ENCODE measurements around the gene KDM2A. TPM values are rescaled to one million over a fixed set of nuclear protein-coding genes. Genes with fewer than 3 reads are reported as not detected.

KDM2A gene
- total and polyA plus RNA-seq, 2 donors (not counting 1 experiment from before 2014, with no cell fraction given), result 132 to 229 TPM

- no CpG with 5 or more reads among the region's 2 CpGs for WGBS (ENCODE audit: insufficient coverage)
- CTCF ChIA-PET, result interaction anchor here (1.7 to 3.0 kb wide), 2 partner anchors 10 to 76 kb away, joined by 5 to 13 read pairs; no protein-coding TSS in a partner anchor
- no peaks in the 10 kb centered on the region for H3K9me3 Mint-ChIP-seq (ENCODE audit: insufficient read depth)
These were observed 39.2 kb downstream of the KDM2A start for GRCh38 chr11:67158221-67158620.

GRCh38 chr11:67160045-67160444 lies 41.0 kb downstream of the KDM2A start:
- ATAC-seq (ENCODE audit: low read depth) (no peak), DNase-seq (no peak)
- POLR2A ChIA-PET, result no interaction called here
- TF ChIP-seq EZH2 (IDR thresholded peaks at IDR 0.05; ENCODE audit: borderline replicate concordance, insufficient read depth, low read depth, low read length, poor library complexity, severe bottlenecking), result no peak
- no peak for TF ChIP-seq CTCF (IDR thresholded peaks at IDR 0.05)
- intact Hi-C loops (cut with micrococcal nuclease), result no loop called here
- Histone ChIP-seq H4K20me1 (ENCODE audit: control insufficient read depth, insufficient read depth, low read length, poor library complexity, severe bottlenecking) (peaks cover 45% of the 10 kb centered on the region), H3K27ac (ENCODE audit: low read length in 2 of 2) (no peak overlapping the region), H3K4me3 (ENCODE audit: control extremely low read depth in 1 of 5, extremely low read depth in 1 of 5, insufficient read depth in 1 of 5, low read depth in 2 of 5, low read length in 4 of 5) (no peak overlapping the region), H3K79me2 (ENCODE audit: control insufficient read depth, insufficient read depth, low read length) (peaks cover 85% of the 10 kb centered on the region), H3K27me3 (replicated peaks in 1 of 4; ENCODE audit: control extremely low read depth in 1 of 4, control insufficient read depth in 3 of 4, insufficient read depth in 4 of 4, low read length in 3 of 4) (no peaks in the 10 kb centered on the region), H3K9me3 (ENCODE audit: control extremely low read depth in 1 of 3, control insufficient read depth in 2 of 3, insufficient read depth in 1 of 3, low read length in 2 of 3) (no peaks in the 10 kb centered on the region), H2AFZ (ENCODE audit: insufficient read depth, low read depth, low read length, poor library complexity, severe bottlenecking) (no peak overlapping the region), H3K9ac (ENCODE audit: low read length) (no peak overlapping the region), H3K4me1 (ENCODE audit: control insufficient read depth in 2 of 2, insufficient read depth in 2 of 2, low read length in 2 of 2) (no peaks in the 10 kb centered on the region), H3K4me2 (replicated peaks; ENCODE audit: low read depth, low read length, poor library complexity, severe bottlenecking) (no peak overlapping the region), H3K36me3 (replicated peaks in 1 of 2; ENCODE audit: control extremely low read depth in 1 of 2, control insufficient read depth in 1 of 2, extremely low read depth in 1 of 2, insufficient read depth in 2 of 2, low read length in 1 of 2) (peaks cover 3 to 4% of the 10 kb centered on the region in 2 experiments)
- Mint-ChIP-seq H3K27me3 (no peaks in the 10 kb centered on the region), H3K4me3 (no peak overlapping the region), H3K27ac (no peak overlapping the region), H3K9me3 (ENCODE audit: insufficient read depth) (no peaks in the 10 kb centered on the region), H3K4me1 (peaks cover 31% of the 10 kb centered on the region)
- CTCF ChIA-PET, result interaction anchor here (0.7 kb wide), 1 partner anchor 10 kb away, joined by 3 read pairs; no protein-coding TSS in a partner anchor
- 97% methylated on average over 2 of the region's 2 CpGs for WGBS (ENCODE audit: insufficient coverage)

More at GRCh38 chr11:67158221-67158620, 39.2 kb downstream of the KDM2A start:
- no peak for ATAC-seq (ENCODE audit: low read depth)
- H3K4me3 Mint-ChIP-seq, result no peak overlapping the region
- DNase-seq, result no peak
- Histone ChIP-seq H3K36me3 (replicated peaks in 1 of 2; ENCODE audit: control extremely low read depth in 1 of 2, control insufficient read depth in 1 of 2, extremely low read depth in 1 of 2, insufficient read depth in 2 of 2, low read length in 1 of 2) (peaks cover 2 to 3% of the 10 kb centered on the region in 2 experiments), H4K20me1 (ENCODE audit: control insufficient read depth, insufficient read depth, low read length, poor library complexity, severe bottlenecking) (peaks cover 61% of the 10 kb centered on the region), H2AFZ (ENCODE audit: insufficient read depth, low read depth, low read length, poor library complexity, severe bottlenecking) (no peak overlapping the region), H3K27me3 (replicated peaks in 1 of 4; ENCODE audit: control extremely low read depth in 1 of 4, control insufficient read depth in 3 of 4, insufficient read depth in 4 of 4, low read length in 3 of 4) (no peaks in the 10 kb centered on the region), H3K9me3 (ENCODE audit: control extremely low read depth in 1 of 3, control insufficient read depth in 2 of 3, insufficient read depth in 1 of 3, low read length in 2 of 3) (no peaks in the 10 kb centered on the region), H3K4me1 (ENCODE audit: control insufficient read depth in 2 of 2, insufficient read depth in 2 of 2, low read length in 2 of 2) (no peaks in the 10 kb centered on the region), H3K9ac (ENCODE audit: low read length) (no peak overlapping the region), H3K4me2 (replicated peaks; ENCODE audit: low read depth, low read length, poor library complexity, severe bottlenecking) (no peak overlapping the region), H3K79me2 (ENCODE audit: control insufficient read depth, insufficient read depth, low read length) (peaks cover 85% of the 10 kb centered on the region), H3K27ac (ENCODE audit: low read length in 2 of 2) (no peak overlapping the region), H3K4me3 (ENCODE audit: control extremely low read depth in 1 of 5, extremely low read depth in 1 of 5, insufficient read depth in 1 of 5, low read depth in 2 of 5, low read length in 4 of 5) (no peak overlapping the region)
- H3K27ac Mint-ChIP-seq, result no peak overlapping the region
- H3K4me1 Mint-ChIP-seq, result peaks cover 24% of the 10 kb centered on the region
- no peak for TF ChIP-seq EZH2 (IDR thresholded peaks at IDR 0.05; ENCODE audit: borderline replicate concordance, insufficient read depth, low read depth, low read length, poor library complexity, severe bottlenecking)
- POLR2A ChIA-PET, result interaction anchor here (0.6 kb wide), 1 partner anchor 89 kb away, joined by 10 read pairs; no protein-coding TSS in a partner anchor
- intact Hi-C loops (cut with micrococcal nuclease), result no loop called here
- no peaks in the 10 kb centered on the region for H3K27me3 Mint-ChIP-seq

Data from B cell (primary cell).